ENCODE data around the gene MOV10L1.

- TF ChIP-seq CTCF (IDR thresholded peaks at IDR 0.05) = no peak
- TF ChIP-seq POLR2A (IDR thresholded peaks at IDR 0.05) = no peak
These were observed 27.5 kb downstream of the MOV10L1 start for GRCh38 chr22:50117168-50117762.

Data from heart left ventricle (tissue), 13 donors.